HG03460 (cell line): Measurements from ENCODE around the gene CMSS1.

Source experiments
- ATAC-seq: cut with Tn5 transposase; IDR thresholded peaks from one replicate; pipeline ENCODE4 v1.9.1; 2021; ENCODE audit not compliant: unreplicated experiment

CMSS1 gene

DNA sequence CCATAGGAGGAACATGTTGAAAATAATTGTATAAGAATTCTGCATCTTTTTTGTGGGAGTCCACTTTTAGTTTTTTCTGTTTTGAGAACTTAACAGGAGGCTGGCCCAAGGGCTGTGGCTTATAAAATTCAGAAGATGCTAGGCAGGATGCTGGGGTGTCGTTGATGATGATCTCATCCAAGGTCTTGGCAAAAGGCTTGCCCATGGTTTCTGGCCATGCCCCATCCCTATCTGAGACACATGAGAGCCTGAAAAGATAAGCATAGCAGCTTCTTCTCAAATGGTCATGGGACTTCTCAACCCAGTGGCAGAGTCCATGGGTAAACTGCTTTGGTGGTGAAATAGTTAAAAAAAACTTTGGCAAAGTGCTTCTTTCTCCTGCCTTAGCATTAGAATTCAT lies 35.2 kb downstream of the CMSS1 start:
- no peak for ATAC-seq

DNA sequence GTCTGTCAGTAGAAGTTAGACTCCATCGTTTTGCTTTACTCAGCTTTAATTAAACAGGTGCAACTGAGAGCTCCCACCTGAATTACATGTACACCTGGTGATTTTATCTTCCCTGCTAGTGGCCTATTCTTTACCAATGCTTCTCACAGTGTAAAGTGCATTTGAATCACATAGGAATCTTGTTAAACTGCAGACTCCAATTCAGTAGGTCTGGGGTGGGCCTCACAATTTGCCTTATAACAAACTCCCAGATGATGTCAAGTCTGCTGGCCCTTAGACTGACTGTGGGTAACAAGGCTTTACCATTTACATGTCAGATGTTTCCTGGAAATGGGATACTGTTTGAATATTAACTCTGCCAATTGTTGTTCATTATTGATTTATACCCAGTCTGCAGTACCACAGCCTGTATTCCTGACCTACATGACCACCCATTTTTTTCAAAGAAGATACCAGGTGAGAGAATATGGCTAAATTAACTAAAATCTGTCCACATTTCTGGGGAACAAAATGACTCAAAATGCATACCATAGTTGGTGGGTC lies 37.2 kb downstream of the CMSS1 start:
- ATAC-seq, result no peak

DNA sequence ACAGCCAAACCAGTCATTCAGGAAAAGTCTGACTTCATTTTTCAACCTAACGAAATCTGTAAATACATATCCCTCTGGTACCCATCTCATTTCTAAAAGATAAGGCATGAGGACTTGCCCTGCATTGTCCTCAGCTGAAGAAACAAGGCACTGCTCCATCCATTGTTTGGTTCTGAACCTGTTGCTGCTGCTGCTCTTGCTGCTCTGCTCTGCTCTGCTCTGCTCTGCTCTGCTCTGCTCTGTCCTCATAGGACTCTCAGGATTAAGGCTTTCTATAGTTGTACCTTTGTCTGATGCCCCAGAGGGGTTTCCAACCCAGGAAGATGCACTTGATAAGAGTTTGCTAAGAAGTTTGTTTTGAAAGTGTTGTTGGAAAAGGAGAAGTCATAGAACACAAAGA lies 38.2 kb downstream of the CMSS1 start:
- no peak for ATAC-seq

DNA sequence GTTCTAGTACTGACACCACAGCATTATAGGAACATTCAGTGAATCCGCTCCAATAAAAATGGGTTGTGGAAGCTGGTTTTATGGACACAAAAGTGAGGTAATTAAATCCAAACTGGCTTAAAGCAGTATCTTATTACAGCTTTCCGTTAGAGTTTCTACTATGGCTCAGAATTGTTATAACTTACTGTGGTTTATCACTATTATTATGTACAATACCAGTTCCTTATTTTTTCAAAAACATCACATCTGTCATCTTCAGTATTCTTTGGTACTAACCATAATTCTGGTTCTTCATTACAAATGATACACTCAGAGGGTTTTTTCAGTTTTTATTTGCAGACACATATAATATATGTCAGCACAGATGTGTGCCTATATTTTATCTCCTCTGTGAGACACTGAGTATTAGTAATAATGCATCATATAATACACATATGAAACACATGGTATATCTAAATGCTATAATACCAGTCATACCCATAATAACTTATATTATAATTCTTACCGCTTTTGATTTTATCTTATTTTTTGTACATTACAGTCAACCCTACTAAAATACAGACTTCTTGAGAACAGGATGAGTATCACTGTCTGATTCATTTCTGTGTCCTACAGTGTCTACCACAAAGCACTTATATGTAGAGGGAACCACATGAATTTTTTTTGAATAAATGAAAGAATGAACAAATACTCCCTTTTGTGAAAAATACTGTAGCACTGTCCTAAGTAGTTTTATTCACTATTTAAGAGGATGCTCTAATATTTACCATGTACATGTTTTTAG lies 39.0 kb downstream of the CMSS1 start:
- ATAC-seq, result no peak

DNA sequence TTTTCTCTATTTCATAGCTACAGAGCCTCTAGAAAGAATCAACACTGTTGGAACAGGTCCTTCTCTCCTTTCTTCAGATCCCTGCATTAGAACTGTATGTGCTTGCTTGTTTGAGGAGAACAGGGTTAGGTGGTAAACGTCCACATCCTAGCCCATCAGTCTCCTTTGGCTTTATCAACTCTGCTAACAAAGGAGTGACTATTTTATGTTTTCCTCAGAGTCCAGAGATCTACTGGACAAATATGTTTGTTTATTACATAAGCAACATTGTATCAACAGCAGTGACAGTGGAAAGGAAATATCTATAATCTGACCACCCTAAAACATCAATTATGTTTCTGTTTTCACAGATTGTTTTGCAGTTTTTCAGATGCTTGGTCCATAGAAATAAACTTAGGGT lies 39.6 kb downstream of the CMSS1 start:
- no peak for ATAC-seq

DNA sequence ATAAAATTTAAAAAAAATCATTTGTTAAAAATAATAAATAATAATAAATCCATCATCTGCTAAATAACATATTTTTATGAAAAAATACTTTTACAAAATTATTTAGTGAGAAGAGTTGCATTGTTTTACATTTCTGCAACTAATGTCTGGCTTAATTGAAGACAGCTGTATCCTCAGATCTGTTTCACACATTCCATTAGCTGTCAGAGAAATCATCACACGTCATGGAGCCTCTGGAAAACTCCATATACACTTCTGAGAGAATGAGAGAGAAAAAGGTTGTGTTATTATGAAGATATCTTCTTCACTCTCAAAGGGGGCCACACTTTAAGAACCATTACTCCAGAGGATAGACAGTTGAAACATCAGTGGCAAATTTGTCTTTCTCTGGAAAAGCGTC lies 40.8 kb downstream of the CMSS1 start:
- no peak for ATAC-seq

DNA sequence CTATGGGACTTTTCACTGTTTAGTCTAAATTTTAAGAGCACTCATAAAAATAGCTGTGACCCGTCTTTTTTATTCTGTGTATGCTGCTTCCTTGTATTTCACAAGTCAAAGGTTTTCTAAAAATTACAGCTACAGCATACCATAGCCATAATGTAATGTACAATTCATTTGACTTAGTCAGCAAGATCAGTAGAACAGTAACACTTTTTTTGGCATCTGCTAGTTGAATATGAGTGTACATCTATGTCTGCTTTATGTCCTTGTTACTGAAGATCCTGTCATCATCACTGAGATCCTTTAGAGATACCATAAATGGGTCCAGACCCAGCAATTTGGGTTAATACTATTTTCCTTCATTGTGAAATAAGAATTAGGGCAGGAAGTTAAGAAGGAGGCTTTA lies 42.2 kb downstream of the CMSS1 start:
- no peak for ATAC-seq

DNA sequence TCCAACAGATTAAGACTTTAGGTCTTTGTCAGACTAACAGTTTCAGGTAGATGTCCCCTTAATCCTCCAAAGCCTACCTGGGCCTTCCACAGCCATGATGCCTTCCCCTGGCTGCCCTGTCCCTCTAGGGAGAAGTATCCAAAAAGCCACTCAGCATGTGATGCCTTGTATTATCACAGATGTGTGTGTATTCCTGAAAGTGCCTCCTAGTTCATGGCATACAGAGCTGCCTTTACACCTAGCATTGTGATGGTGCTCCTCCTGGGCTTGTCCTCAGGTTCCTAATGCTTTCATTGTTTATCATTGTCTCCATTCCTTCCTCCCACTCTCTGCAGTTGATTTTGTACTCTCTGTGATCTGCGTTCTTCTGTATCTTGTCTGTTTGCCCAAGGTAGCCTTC lies 43.6 kb downstream of the CMSS1 start:
- ATAC-seq, result no peak

DNA sequence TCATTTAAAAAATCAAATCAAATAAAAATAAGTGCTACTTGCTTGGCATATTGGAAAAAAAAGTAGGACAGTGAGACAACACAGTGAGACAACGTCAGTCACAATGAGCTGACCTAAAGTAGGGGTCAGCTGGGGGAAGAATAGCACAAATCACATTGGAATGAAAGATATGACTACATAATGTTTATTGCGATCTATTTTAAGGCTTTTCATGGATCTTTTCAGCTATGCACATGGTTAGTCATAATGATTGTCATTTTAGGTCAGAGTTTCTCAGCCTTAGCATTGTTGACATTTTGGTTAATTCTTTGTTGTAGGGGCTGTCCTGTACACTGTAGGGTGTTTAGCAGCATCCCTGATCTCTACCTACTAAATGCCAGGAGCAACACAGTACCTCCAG lies 44.5 kb downstream of the CMSS1 start:
- no peak for ATAC-seq

DNA sequence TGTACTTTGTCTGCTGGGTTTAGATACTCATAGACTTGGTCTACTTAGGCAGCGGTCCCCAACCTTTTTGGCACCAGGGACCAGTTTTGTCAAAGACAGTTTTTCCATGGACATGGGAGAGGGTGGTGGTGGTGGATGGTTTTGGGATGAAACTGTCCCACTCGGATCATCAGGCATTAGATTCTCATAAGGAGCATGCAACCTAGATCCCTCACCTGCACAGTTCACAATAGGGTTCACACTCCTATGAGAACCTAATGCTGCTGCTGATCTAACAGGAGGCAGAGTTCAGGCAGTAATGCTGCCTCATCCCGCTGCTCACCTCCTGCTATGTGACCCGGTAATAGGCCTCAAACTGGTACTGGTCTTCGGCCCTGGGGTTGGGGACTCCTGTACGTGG lies 45.3 kb downstream of the CMSS1 start:
- ATAC-seq, result no peak

DNA sequence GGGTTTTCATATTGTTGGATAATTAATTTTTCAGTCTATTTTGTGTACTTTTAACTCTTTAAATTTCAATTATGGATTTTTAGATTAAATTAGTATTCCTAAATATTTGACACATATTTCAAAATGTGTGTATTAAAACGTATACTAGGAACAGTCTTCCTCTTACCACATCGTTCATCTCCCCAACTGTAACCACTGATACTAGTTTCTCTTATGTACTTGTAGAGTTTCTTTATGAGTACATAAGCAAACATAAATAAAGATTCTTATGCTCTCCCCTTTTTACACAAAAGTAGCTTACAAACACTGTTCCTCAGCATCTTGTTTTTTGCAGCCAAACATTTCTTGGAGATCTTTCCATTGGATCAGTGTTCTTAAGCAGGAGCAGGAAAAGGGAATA lies 45.9 kb downstream of the CMSS1 start:
- ATAC-seq, result no peak

DNA sequence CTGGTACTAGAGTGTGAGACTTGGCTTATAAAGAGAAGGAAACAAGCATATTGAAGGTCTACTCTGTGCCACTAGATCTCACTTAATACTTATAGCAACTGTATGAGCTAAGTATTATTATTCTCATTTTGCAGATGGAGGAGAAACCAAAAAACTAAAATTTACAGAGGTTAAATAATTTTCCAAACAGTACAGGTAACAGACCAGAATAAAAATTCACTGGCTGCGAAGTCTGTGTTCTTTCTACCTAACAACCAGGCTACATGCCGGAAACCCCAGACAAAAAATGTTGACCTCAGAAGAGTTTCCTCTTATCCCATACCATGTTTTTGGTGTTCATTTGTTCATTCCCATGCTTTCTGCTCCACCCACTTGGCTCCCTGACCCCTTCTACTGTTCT lies 46.6 kb downstream of the CMSS1 start:
- ATAC-seq, result no peak

DNA sequence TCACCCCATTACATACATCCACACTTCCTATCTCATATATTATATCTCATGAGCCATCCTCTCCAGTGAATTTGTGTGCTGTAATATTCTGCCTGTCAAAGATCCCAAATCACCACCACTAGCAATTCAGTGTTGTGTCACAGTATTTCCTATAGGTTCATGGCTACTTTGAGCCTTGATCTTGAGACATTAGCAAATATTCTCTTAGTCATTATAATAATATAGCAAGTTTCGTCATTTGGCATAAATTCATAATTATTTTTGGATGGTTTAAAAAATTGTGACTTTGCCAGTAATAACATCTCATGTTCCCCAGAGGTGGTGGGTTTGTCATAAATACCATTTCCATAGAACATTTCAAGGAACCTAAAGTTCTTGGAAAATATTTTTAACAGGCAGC lies 47.7 kb downstream of the CMSS1 start:
- ATAC-seq, result no peak

DNA sequence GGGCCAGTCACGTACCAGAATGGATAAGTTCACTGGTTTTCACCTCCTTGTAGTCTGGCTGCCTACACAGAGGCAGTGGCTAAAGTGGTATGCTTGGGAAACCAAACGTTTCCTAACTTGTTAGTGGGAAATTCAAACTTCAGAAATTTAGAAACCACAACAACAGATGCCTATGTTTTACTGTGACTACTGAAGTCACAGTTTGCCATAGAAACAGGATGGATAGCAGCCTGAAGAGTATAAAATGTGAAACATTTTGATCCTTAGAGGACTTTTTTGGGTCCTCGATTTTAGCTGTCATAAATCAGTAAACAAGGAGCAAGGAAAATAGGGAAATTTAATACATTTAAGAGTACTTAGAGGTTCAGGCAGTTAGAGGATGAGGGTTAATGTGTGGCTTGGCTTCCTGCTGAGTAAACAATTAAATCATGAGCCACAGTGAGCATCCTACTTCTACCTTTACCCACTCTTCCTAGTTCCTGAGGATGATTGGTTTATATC lies 48.6 kb downstream of the CMSS1 start:
- ATAC-seq, result no peak

DNA sequence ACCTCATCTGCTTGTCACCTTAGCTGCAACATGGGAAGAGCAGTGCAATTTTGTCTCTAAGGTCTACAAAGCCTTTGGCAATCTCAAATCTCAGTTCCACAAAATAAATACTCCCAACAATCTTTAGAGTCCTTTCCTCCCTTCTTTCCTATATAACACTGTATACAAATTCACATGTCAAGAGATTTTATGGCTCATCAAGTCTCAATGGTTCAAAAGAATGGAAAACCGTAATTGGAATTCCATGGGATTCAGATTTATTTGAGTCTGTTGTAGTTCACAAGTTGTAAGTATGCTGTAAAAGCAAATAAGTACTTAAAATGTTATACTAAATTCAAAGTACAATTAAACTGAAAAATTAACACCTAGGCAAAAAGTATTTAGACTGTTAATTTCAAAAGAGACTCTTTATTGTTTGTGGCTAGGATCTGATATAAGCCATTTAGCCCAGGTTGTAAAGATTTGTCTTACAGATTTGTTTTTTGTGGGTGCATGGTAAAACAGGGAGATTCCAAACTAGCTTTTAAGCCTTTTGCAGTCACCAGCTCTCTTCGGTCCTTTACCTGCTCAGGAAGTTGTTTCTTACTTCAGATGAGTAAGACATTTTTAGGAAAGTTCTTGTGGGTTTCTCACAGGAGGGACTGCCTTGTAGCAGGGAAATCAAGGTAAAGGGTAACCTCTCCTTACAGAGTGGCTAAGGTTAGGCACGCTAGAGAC lies 50.1 kb downstream of the CMSS1 start:
- no peak for ATAC-seq

DNA sequence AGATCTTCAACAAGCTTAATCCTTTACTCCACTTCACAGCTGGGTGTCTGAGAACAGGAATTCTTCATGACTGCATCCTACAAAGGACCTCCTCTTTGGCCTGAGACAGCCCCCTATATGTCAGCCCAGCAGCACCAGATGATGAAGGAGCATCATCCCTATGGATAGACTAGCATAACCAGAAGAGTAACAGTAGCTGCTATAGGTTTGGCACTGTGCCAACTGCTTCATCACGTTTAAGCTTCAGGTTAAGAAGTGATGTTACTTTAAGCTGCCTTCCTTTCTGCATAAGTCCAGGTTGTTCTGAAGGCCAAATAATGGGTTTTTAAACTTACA lies 50.6 kb downstream of the CMSS1 start:
- no peak for ATAC-seq

DNA sequence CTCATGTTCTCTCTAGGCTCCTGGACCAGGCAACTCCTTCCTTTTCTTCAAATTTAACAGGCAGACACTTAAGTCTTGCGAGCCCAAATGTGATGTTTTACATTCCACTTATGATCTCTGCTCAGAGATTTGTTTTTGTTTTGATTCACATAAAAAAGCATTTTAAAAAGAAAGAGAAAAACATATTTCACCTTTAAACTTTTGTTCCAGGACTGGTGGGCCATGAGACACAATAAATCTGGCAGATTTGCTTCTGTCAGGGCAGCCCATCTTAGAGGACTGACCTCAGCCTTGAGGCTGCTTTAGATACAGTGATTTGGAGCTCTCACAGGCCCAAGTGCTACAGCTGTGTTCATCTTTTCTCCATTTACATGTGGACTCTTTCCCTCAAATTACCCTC lies 52.0 kb downstream of the CMSS1 start:
- ATAC-seq, result no peak

DNA sequence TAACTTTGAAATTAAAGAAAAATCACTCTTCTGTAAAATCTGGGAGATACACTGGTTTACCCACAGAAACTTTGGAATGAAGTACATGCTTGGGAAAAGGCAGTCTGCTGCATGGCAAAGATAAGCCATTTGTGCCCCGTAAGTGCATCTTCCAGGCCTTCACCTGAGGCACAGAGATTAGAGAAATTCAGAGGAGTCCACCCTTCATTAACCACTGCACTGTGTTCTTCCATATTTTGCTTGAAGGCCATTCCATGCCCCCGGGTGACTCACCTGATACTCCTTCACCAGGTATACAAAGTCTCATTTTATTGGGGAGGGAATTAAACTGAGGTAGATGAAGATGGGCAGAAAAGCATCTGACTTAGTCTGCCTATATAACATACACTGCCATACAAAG lies 53.0 kb downstream of the CMSS1 start:
- no peak for ATAC-seq

DNA sequence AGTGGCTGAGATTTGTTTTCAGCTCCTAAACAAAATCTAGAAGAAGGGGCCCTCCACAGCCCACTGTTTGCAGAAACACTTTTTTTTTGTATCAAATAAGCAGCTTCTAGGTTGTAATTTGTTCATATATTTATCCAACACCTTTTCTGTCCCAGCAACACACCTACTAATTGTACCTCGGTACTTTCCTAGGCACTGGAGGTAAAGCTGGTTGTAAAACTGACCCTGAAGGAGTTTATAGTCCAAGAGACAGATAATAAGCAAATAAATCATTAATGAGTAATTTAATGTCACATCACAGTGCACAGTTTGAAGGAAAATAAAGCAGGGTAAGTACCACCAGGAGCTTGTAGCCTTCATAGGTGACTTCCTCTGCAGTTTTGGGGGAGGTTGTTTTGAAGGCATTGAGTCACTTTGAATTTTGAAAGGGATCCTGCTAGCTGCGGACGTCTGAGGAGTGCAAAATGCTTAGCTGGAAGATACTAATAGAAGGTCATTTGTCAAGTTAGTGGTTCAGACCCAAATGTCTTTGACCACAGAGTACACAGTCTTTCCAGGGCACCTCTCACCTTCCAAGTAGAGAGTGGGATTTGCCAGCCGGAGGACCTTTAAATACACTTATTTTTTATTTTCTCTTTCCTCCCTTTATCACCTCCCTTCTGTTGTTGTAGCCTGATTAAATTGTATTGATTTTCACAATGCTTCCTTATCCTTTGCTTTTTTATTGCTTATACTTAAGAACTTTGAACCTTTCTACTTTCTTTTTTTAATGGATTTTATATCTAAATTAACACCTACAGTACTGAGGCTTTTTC lies 53.8 kb downstream of the CMSS1 start:
- ATAC-seq, result no peak

DNA sequence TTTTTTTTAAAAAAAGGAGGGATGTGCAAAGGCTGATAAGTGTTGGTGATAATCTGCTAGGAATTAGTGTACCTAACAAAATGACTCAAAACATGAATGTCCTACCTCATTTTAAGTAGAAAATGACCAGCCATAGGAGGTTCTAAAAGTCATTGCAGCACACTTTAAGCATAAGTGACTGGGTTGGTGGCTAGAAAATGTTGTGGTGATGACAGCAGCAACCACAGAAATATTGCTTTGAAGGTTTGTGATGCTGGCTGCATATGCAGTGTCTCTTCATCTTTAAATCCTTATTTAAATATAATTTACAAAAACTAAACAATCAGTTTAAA lies 55.2 kb downstream of the CMSS1 start:
- ATAC-seq, result peak; percentile 55

DNA sequence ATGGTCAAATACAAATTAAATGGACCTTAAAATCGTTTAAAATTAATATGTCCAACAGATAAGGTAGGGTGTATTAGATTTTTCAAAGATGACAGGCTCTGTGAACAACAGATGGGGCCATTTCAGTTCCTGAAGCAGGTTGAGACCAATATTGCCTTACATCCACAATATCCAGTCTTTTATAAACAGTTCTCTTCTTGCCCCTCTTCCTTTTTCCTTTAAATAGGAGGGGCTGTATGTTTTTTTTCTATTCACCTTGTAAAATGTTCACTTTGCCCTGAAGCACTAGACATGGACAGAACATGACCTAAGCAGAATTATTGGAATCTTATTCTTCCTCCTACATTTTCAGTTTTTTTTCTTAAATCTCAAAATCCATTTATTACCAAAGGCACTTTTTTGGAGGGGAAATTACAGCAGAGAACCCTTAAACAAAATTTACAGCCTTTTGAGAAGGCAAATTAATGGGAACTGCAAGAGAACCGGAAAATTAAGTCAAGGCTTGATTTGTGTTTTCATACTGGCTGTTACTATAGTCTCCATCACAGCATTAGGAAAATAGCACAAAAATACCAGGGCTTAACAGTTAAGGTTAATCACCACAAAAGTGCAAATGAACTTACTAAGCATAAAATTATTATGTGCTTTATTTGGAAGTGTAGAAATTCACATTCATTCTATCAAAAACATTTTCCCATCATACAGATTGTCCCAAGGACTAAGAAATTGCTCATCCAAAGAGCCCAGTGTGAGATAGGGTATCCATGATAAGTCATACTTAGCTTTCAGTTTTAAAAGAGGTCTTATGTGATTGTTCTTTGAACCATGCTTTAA lies 55.8 kb downstream of the CMSS1 start:
- ATAC-seq, result no peak
